ENCODE measurements around the gene MARCO.

Gene MARCO

GRCh38 chr2:118922254-118922653 lies 19.7 kb upstream of the MARCO start:
- Histone ChIP-seq H4K91ac (ENCODE audit: low read depth, low read length, poor library complexity) (no peak overlapping the region), H2AFZ (ENCODE audit: low read length) (no peak overlapping the region), H3K14ac (ENCODE audit: low read length) (no peak overlapping the region), H3K27ac (replicated peaks; ENCODE audit: low read length) (no peak overlapping the region), H2AK5ac (ENCODE audit: low read depth, low read length) (no peak overlapping the region), H3K4ac (ENCODE audit: low read length) (no peak overlapping the region), H3K18ac (ENCODE audit: low read length) (no peak overlapping the region), H3K4me1 (ENCODE audit: control insufficient read depth in 2 of 2, insufficient read depth in 1 of 2, low read depth in 1 of 2, low read length in 2 of 2) (no peaks in the 10 kb centered on the region), H3K4me2 (ENCODE audit: insufficient read depth, low read length, poor library complexity, severe bottlenecking) (no peak overlapping the region), H3K4me3 (ENCODE audit: low read length in 2 of 2) (no peak overlapping the region), H3K27me3 (ENCODE audit: control insufficient read depth in 3 of 3, insufficient read depth in 3 of 3, low read depth in 1 of 3, low read length in 3 of 3) (no peaks in the 10 kb centered on the region), H2BK120ac (ENCODE audit: low read depth, low read length) (no peak overlapping the region), H2BK15ac (ENCODE audit: low read length) (no peak overlapping the region), H3K9ac (ENCODE audit: low read depth, low read length, poor library complexity) (no peak overlapping the region), H2BK5ac (ENCODE audit: low read length) (no peak overlapping the region), H3K9me3 (replicated peaks in 1 of 2; ENCODE audit: control insufficient read depth in 2 of 2, insufficient read depth in 1 of 2, low read depth in 1 of 2, low read length in 2 of 2) (no peaks in the 10 kb centered on the region), H3K79me1 (ENCODE audit: low read depth, low read length) (no peaks in the 10 kb centered on the region), H3K36me3 (replicated peaks in 1 of 2; ENCODE audit: control insufficient read depth in 2 of 2, insufficient read depth in 2 of 2, low read length in 2 of 2) (no peaks in the 10 kb centered on the region), H2BK12ac (ENCODE audit: low read length) (no peak overlapping the region), H3K23ac (ENCODE audit: low read depth, low read length, poor library complexity) (no peak overlapping the region), H4K8ac (ENCODE audit: low read depth, low read length) (no peak overlapping the region)
- DNase-seq (ENCODE audit: low spot score): no peak
- no CpG with 5 or more reads among the region's 2 CpGs for WGBS, 2 donors (ENCODE audit: extremely low coverage in 2 of 2, insufficient read length in 2 of 2, insufficient replicate concordance in 1 of 2)

- H2BK5ac ChIP-seq (ENCODE audit: low read length): no peak overlapping the region
- H3K23ac ChIP-seq (ENCODE audit: low read depth, low read length, poor library complexity): no peak overlapping the region
- no peak overlapping the region for H3K4ac ChIP-seq (ENCODE audit: low read length)
- H2AK5ac ChIP-seq (ENCODE audit: low read depth, low read length): no peak overlapping the region
- no peaks in the 10 kb centered on the region for H3K4me1 ChIP-seq (ENCODE audit: control insufficient read depth in 2 of 2, insufficient read depth in 1 of 2, low read depth in 1 of 2, low read length in 2 of 2)
- H2BK15ac ChIP-seq (ENCODE audit: low read length): no peak overlapping the region
- H3K79me1 ChIP-seq (ENCODE audit: low read depth, low read length): no peaks in the 10 kb centered on the region
- H4K8ac ChIP-seq (ENCODE audit: low read depth, low read length): no peak overlapping the region
- no peaks in the 10 kb centered on the region for H3K36me3 ChIP-seq (replicated peaks in 1 of 2; ENCODE audit: control insufficient read depth in 2 of 2, insufficient read depth in 2 of 2, low read length in 2 of 2)
- H3K18ac ChIP-seq (ENCODE audit: low read length): no peak overlapping the region
- H3K14ac ChIP-seq (ENCODE audit: low read length): no peak overlapping the region
- DNase-seq (ENCODE audit: low spot score): no peak
- no peak overlapping the region for H3K27ac ChIP-seq (replicated peaks; ENCODE audit: low read length)
- no peak overlapping the region for H3K4me3 ChIP-seq (ENCODE audit: low read length in 2 of 2)
- H2AFZ ChIP-seq (ENCODE audit: low read length): no peak overlapping the region
- no peak overlapping the region for H3K4me2 ChIP-seq (ENCODE audit: insufficient read depth, low read length, poor library complexity, severe bottlenecking)
- no peak overlapping the region for H4K91ac ChIP-seq (ENCODE audit: low read depth, low read length, poor library complexity)
- H3K9me3 ChIP-seq (replicated peaks in 1 of 2; ENCODE audit: control insufficient read depth in 2 of 2, insufficient read depth in 1 of 2, low read depth in 1 of 2, low read length in 2 of 2): no peaks in the 10 kb centered on the region
- no peak overlapping the region for H2BK120ac ChIP-seq (ENCODE audit: low read depth, low read length)
- no CpG with 5 or more reads among the region's 1 CpG for WGBS, 2 donors (ENCODE audit: extremely low coverage in 2 of 2, insufficient read length in 2 of 2, insufficient replicate concordance in 1 of 2)
- H2BK12ac ChIP-seq (ENCODE audit: low read length): no peak overlapping the region
- no peak overlapping the region for H3K9ac ChIP-seq (ENCODE audit: low read depth, low read length, poor library complexity)
- H3K27me3 ChIP-seq (ENCODE audit: control insufficient read depth in 3 of 3, insufficient read depth in 3 of 3, low read depth in 1 of 3, low read length in 3 of 3): no peaks in the 10 kb centered on the region
Observed at GRCh38 chr2:118923371-118923770, 18.6 kb upstream of the MARCO start.

- DNase-seq (ENCODE audit: low spot score): no peak
- Histone ChIP-seq H3K14ac (ENCODE audit: low read length) (no peak overlapping the region), H3K4me1 (ENCODE audit: control insufficient read depth in 2 of 2, insufficient read depth in 1 of 2, low read depth in 1 of 2, low read length in 2 of 2) (no peaks in the 10 kb centered on the region), H3K9ac (ENCODE audit: low read depth, low read length, poor library complexity) (no peak overlapping the region), H3K23ac (ENCODE audit: low read depth, low read length, poor library complexity) (no peak overlapping the region), H2BK5ac (ENCODE audit: low read length) (no peak overlapping the region), H3K27me3 (ENCODE audit: control insufficient read depth in 3 of 3, insufficient read depth in 3 of 3, low read depth in 1 of 3, low read length in 3 of 3) (no peaks in the 10 kb centered on the region), H3K27ac (replicated peaks; ENCODE audit: low read length) (no peak overlapping the region), H3K9me3 (replicated peaks in 1 of 2; ENCODE audit: control insufficient read depth in 2 of 2, insufficient read depth in 1 of 2, low read depth in 1 of 2, low read length in 2 of 2) (no peaks in the 10 kb centered on the region), H4K8ac (ENCODE audit: low read depth, low read length) (no peak overlapping the region), H3K4me2 (ENCODE audit: insufficient read depth, low read length, poor library complexity, severe bottlenecking) (no peak overlapping the region), H3K79me1 (ENCODE audit: low read depth, low read length) (no peaks in the 10 kb centered on the region), H3K18ac (ENCODE audit: low read length) (no peak overlapping the region), H3K36me3 (replicated peaks in 1 of 2; ENCODE audit: control insufficient read depth in 2 of 2, insufficient read depth in 2 of 2, low read length in 2 of 2) (no peaks in the 10 kb centered on the region), H2AFZ (ENCODE audit: low read length) (no peak overlapping the region), H3K4me3 (ENCODE audit: low read length in 2 of 2) (no peak overlapping the region), H2BK15ac (ENCODE audit: low read length) (no peak overlapping the region), H2BK120ac (ENCODE audit: low read depth, low read length) (no peak overlapping the region), H2AK5ac (ENCODE audit: low read depth, low read length) (no peak overlapping the region), H2BK12ac (ENCODE audit: low read length) (no peak overlapping the region), H3K4ac (ENCODE audit: low read length) (no peak overlapping the region), H4K91ac (ENCODE audit: low read depth, low read length, poor library complexity) (no peak overlapping the region)
- no CpG with 5 or more reads among the region's 5 CpGs for WGBS, 2 donors (ENCODE audit: extremely low coverage in 2 of 2, insufficient read length in 2 of 2, insufficient replicate concordance in 1 of 2)
Observed at GRCh38 chr2:118925476-118925875, 16.5 kb upstream of the MARCO start.

GRCh38 chr2:118925981-118926380 lies 16.0 kb upstream of the MARCO start:
- Histone ChIP-seq H3K4me1 (ENCODE audit: control insufficient read depth in 2 of 2, insufficient read depth in 1 of 2, low read depth in 1 of 2, low read length in 2 of 2) (no peaks in the 10 kb centered on the region), H3K4me3 (ENCODE audit: low read length in 2 of 2) (no peak overlapping the region), H2AFZ (ENCODE audit: low read length) (no peak overlapping the region), H4K91ac (ENCODE audit: low read depth, low read length, poor library complexity) (no peak overlapping the region), H3K27me3 (ENCODE audit: control insufficient read depth in 3 of 3, insufficient read depth in 3 of 3, low read depth in 1 of 3, low read length in 3 of 3) (no peaks in the 10 kb centered on the region), H3K18ac (ENCODE audit: low read length) (no peak overlapping the region), H2BK12ac (ENCODE audit: low read length) (no peak overlapping the region), H3K23ac (ENCODE audit: low read depth, low read length, poor library complexity) (no peak overlapping the region), H3K36me3 (replicated peaks in 1 of 2; ENCODE audit: control insufficient read depth in 2 of 2, insufficient read depth in 2 of 2, low read length in 2 of 2) (no peaks in the 10 kb centered on the region), H2BK120ac (ENCODE audit: low read depth, low read length) (no peak overlapping the region), H2AK5ac (ENCODE audit: low read depth, low read length) (no peak overlapping the region), H3K9ac (ENCODE audit: low read depth, low read length, poor library complexity) (no peak overlapping the region), H2BK5ac (ENCODE audit: low read length) (no peak overlapping the region), H3K4me2 (ENCODE audit: insufficient read depth, low read length, poor library complexity, severe bottlenecking) (no peak overlapping the region), H3K4ac (ENCODE audit: low read length) (no peak overlapping the region), H3K9me3 (replicated peaks in 1 of 2; ENCODE audit: control insufficient read depth in 2 of 2, insufficient read depth in 1 of 2, low read depth in 1 of 2, low read length in 2 of 2) (no peaks in the 10 kb centered on the region), H2BK15ac (ENCODE audit: low read length) (no peak overlapping the region), H3K79me1 (ENCODE audit: low read depth, low read length) (no peaks in the 10 kb centered on the region), H3K14ac (ENCODE audit: low read length) (no peak overlapping the region), H4K8ac (ENCODE audit: low read depth, low read length) (no peak overlapping the region), H3K27ac (replicated peaks; ENCODE audit: low read length) (no peak overlapping the region)
- no CpG with 5 or more reads among the region's 1 CpG for WGBS, 2 donors (ENCODE audit: extremely low coverage in 2 of 2, insufficient read length in 2 of 2, insufficient replicate concordance in 1 of 2)
- DNase-seq (ENCODE audit: low spot score): no peak

Data from neuronal stem cell (in vitro differentiated cells).